Transverse colon (tissue), 4 donors: ENCODE results near the gene RXRG. TPM values are rescaled to one million over a fixed set of nuclear protein-coding genes. Genes with fewer than 3 reads are reported as not detected.

Source experiments
- DNase-seq: peaks from one replicate; pipeline ENCODE4 v3.0.0-alpha.2; 2019
- H3K27ac ChIP-seq, 4 donors: fragments of 200-600 bp; sonication (generic); 2 replicates each; pipeline ENCODE4 v1.5.1; 2016 to 2018; ENCODE audit warnings: inconsistent platforms in 4 of 4
- H3K27me3 ChIP-seq: fragments of 200-600 bp; sonication (generic); 2 replicates; pipeline ENCODE4 v1.5.1; 2017; ENCODE audit warnings: inconsistent platforms
- H3K36me3 ChIP-seq, 4 donors: fragments of 200-600 bp; sonication (generic); 2 replicates each; pipeline ENCODE4 v1.5.1; 2017 to 2019; ENCODE audit warnings: inconsistent platforms in 4 of 4
- H3K4me1 ChIP-seq, 4 donors: fragments of 200-600 bp; sonication (generic); 2 replicates each; pipeline ENCODE4 v1.5.1; 2017 to 2020; ENCODE audit warnings: inconsistent platforms in 4 of 4
- H3K4me3 ChIP-seq, 4 donors: fragments of 200-600 bp; sonication (generic); 1 replicate in 1 of 4; 2 replicates in 3 of 4; pipeline versions ENCODE4 v1.5.1 to v1.6.1; 2017 to 2019; ENCODE audit warnings: inconsistent platforms in 4 of 4
- H3K9me3 ChIP-seq, 2 donors: fragments of 200-600 bp; sonication (generic); 2 replicates each; pipeline ENCODE4 v1.5.1; 2017 to 2019; ENCODE audit warnings: inconsistent platforms in 2 of 2
- CTCF ChIP-seq, 5 experiments: fragments of 200-600 bp in 3 of 5; fragments of 450-650 bp in 2 of 5; sonication (generic) in 3 of 5; IDR thresholded peaks; 1 replicate in 2 of 5; 2 replicates in 3 of 5; pipeline ENCODE4 v1.5.1; 2016 to 2017; ENCODE audit warnings: antibody characterized with exemption in 5 of 5, inconsistent platforms in 3 of 5, mild to moderate bottlenecking in 2 of 5, moderate library complexity in 1 of 5
- EP300 ChIP-seq: sonication (generic); formaldehyde crosslinking; IDR thresholded peaks from one replicate; pipeline ENCODE4 v1.6.1; 2017; ENCODE audit warnings: antibody characterized with exemption, low read depth
- POLR2A ChIP-seq: fragments of 450-650 bp; IDR thresholded peaks from one replicate; pipeline ENCODE4 v1.6.1; 2016; ENCODE audit warnings: antibody characterized with exemption, mild to moderate bottlenecking, moderate library complexity
- POLR2AphosphoS5 ChIP-seq, 3 donors: sonication (generic); formaldehyde crosslinking; IDR thresholded peaks; one replicate each; pipeline ENCODE4 v1.6.1; 2016; ENCODE audit warnings: antibody characterized with exemption in 3 of 3
- WGBS, 2 donors: methylation state at CpG; one replicate each; pipeline ENCODE4 v1.1.5; 2018; ENCODE audit warnings: low coverage in 1 of 2; 5-methylcytosine and 5-hydroxymethylcytosine counted together
- in situ Hi-C, 4 donors: fragments of 200-750 bp; cut with MboI; loops; one replicate each; pipeline versions ENCODE4 v1.15.0 to v1.15.1; 2017; ENCODE audit warnings: low sequenced_read_pairs in 3 of 4, low pct_ligation_motif_present in 1 of 4, low pct_unique_long_range_greater_than_20kb in 1 of 4
- intact Hi-C: fragments of 100-400 bp; cut with DNase I; formaldehyde crosslinking; loops from one replicate; pipeline ENCODE4 v1.15.1; 2023; ENCODE audit warnings: low total_unique reads
- total RNA-seq, 4 donors: library from RNA; depleted of rRNA; stranded (reverse); fragments of >200 nt; gene quantifications; one replicate each; pipeline ENCODE4 v1.1.0, GENCODE V29; 2016

RXRG gene
- total RNA-seq, 4 donors from 2014 or later: 0.96 TPM; not detected in 3

GRCh38 chr1:165353731-165354671 lies 90.9 kb downstream of the RXRG start:
- intact Hi-C loops (no loop called here), in situ Hi-C loops (loop anchor here in 1 of 4 donors (25.0 kb wide), 1 partner anchor 217 kb away; no protein-coding TSS in a partner anchor)
- H3K4me1 ChIP-seq: peaks cover 10 to 51% (median 26%) of the 10 kb centered on the region in 4 donors
- no peak overlapping the region for H3K4me3 ChIP-seq
- no peak for TF ChIP-seq EP300
- no peak for TF ChIP-seq POLR2AphosphoS5 (IDR thresholded peaks at IDR 0.05)
- no peak for TF ChIP-seq CTCF (IDR thresholded peaks at IDR 0.05)
- TF ChIP-seq POLR2A: no peak
- WGBS, 2 donors: 9 to 10% methylated on average over 18 to 52 of the region's 52 CpGs
- no peak overlapping the region for H3K27ac ChIP-seq
- H3K36me3 ChIP-seq: no peaks in the 10 kb centered on the region
- no peak for DNase-seq
- no peaks in the 10 kb centered on the region for H3K9me3 ChIP-seq
- peaks cover 100% of the 10 kb centered on the region for H3K27me3 ChIP-seq

- Histone ChIP-seq H3K9me3 (no peaks in the 10 kb centered on the region), H3K27me3 (peaks cover 100% of the 10 kb centered on the region), H3K27ac (no peak overlapping the region), H3K4me3 (peak overlapping the region in 3 of 4 donors; percentile 20 to 45 (median 24)), H3K36me3 (no peaks in the 10 kb centered on the region), H3K4me1 (peaks cover 10 to 51% (median 26%) of the 10 kb centered on the region in 4 donors)
- in situ Hi-C loops: loop anchor here in 1 of 4 donors (25.0 kb wide), 1 partner anchor 215 kb away; no protein-coding TSS in a partner anchor
- DNase-seq: peak; percentile 77
- intact Hi-C loops: no loop called here
- 8% methylated on average over 52 of the region's 59 CpGs; no CpG with 5 or more reads in 1 of the 2 donors for WGBS, 2 donors
- TF ChIP-seq CTCF (IDR thresholded peaks at IDR 0.05): no peak
- TF ChIP-seq POLR2AphosphoS5 (IDR thresholded peaks at IDR 0.05): peak; percentile 19 to 26 (median 26)
- TF ChIP-seq POLR2A: peak; percentile 35
Measured at GRCh38 chr1:165352442-165353293, 92.3 kb downstream of the RXRG start.

DNA sequence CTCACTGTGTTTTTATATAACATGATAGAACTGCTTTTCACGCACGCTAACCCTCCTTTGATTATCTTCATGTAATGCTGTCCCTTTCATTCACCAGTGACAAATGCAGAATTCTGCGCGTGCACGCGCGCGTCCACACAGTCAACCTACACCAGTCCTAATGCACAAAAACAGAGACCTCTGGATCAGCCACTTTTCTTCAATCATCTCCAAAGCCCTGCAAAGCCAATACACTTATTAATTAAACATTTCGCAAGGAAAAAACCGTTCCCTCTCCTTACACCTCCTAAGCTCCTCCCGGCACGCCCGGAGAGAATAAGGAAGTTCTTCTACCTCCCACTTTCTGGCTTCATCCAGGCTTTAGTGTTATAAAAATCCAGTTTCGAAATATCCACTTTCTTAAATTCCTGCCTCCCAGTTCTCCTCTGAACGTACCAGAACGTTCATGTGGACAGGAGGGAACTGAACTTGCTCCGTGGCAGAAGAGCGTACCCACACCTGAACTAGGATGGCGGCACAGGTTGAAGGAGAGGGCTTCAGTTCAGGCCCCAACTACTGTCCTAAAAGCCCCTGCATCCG lies 93.0 kb downstream of the RXRG start:
- peak overlapping the region in 3 of 4 donors; percentile 20 to 45 (median 24) for H3K4me3 ChIP-seq
- DNase-seq: no peak
- intact Hi-C loops (no loop called here), in situ Hi-C loops (loop anchor here in 1 of 4 donors (25.0 kb wide), 1 partner anchor 215 kb away; no protein-coding TSS in a partner anchor)
- H3K27me3 ChIP-seq: peaks cover 100% of the 10 kb centered on the region
- 10 to 11% methylated on average over 14 to 20 of the region's 20 CpGs for WGBS, 2 donors
- no peaks in the 10 kb centered on the region for H3K36me3 ChIP-seq
- no peaks in the 10 kb centered on the region for H3K9me3 ChIP-seq
- H3K4me1 ChIP-seq: peaks cover 10 to 51% (median 26%) of the 10 kb centered on the region in 4 donors
- no peak overlapping the region for H3K27ac ChIP-seq
- TF ChIP-seq POLR2AphosphoS5 (IDR thresholded peaks at IDR 0.05) (no peak), CTCF (IDR thresholded peaks at IDR 0.05) (no peak), POLR2A (no peak), EP300 (no peak)

Other genes starting within 250 kb of the RXRG start
- under 1 TPM in 2 of 4 donors, not detected in 2; 0.41 to 0.79 TPM for gene LMX1A, start 88.4 kb downstream of the RXRG start, total RNA-seq
- not detected for gene LRRC52, start 98.9 kb upstream of the RXRG start, total RNA-seq
- gene MGST3, start 186.1 kb upstream of the RXRG start, total RNA-seq: 100 to 1,000 TPM in 3 of 4 donors, 10 to 100 TPM in 1; 84.4 to 387 (median 220) TPM